ENCODE data around the gene FBRS. TPM values are rescaled to one million over a fixed set of nuclear protein-coding genes. Genes with fewer than 3 reads are reported as not detected.
A peak's percentile ranks its signal among the peaks of the same experiment; 100 is the strongest.

Gene FBRS
- total and polyA plus RNA-seq, 2 of the 13 experiments (the other 11 are each of a cell fraction or from before 2014, with no cell fraction given) = 13.7 to 16.2 TPM

GRCh38 chr16:30652718-30653117, 5.5 kb upstream of the FBRS start (continued):
- no peak for TF ChIP-seq SRY (CRISPR knock-in tag; IDR thresholded peaks at IDR 0.05)
- TF ChIP-seq, protein P1, sequence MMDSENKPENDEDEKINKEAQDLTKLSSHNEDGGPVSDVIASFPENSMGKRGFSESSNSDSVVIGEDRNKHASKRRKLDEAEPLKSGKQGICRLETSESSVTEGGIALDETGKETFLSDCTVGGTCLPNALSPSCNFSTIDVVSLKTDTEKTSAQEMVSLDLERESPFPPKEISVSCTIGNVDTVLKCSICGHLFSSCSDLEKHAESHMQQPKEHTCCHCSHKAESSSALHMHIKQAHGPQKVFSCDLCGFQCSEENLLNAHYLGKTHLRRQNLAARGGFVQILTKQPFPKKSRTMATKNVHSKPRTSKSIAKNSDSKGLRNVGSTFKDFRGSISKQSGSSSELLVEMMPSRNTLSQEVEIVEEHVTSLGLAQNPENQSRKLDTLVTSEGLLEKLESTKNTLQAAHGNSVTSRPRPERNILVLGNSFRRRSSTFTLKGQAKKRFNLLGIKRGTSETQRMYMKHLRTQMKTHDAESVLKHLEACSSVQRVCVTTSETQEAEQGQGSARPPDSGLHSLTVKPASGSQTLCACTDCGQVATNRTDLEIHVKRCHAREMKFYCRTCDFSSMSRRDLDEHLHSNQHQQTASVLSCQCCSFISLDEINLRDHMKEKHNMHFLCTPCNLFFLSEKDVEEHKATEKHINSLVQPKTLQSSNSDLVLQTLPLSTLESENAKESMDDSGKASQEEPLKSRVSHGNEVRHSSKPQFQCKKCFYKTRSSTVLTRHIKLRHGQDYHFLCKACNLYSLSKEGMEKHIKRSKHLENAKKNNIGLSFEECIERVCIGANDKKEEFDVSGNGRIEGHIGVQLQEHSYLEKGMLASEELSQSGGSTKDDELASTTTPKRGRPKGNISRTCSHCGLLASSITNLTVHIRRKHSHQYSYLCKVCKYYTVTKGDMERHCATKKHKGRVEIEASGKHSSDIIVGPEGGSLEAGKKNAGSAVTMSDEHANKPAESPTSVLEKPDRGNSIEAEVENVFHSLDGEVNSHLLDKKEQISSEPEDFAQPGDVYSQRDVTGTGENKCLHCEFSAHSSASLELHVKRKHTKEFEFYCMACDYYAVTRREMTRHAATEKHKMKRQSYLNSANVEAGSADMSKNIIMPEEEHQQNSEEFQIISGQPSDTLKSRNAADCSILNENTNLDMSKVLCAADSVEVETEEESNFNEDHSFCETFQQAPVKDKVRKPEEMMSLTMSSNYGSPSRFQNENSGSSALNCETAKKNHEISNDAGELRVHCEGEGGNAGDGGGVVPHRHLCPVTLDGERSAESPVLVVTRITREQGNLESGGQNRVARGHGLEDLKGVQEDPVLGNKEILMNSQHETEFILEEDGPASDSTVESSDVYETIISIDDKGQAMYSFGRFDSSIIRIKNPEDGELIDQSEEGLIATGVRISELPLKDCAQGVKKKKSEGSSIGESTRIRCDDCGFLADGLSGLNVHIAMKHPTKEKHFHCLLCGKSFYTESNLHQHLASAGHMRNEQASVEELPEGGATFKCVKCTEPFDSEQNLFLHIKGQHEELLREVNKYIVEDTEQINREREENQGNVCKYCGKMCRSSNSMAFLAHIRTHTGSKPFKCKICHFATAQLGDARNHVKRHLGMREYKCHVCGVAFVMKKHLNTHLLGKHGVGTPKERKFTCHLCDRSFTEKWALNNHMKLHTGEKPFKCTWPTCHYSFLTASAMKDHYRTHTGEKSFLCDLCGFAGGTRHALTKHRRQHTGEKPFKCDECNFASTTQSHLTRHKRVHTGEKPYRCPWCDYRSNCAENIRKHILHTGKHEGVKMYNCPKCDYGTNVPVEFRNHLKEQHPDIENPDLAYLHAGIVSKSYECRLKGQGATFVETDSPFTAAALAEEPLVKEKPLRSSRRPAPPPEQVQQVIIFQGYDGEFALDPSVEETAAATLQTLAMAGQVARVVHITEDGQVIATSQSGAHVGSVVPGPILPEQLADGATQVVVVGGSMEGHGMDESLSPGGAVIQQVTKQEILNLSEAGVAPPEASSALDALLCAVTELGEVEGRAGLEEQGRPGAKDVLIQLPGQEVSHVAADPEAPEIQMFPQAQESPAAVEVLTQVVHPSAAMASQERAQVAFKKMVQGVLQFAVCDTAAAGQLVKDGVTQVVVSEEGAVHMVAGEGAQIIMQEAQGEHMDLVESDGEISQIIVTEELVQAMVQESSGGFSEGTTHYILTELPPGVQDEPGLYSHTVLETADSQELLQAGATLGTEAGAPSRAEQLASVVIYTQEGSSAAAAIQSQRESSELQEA (CRISPR knock-in tag; IDR thresholded peaks at IDR 0.05; ENCODE audit: not compliant biosample characterization) = no peak
- peak; percentile 12; the same call in 1 of the 2 replicates for TF ChIP-seq ZNF687 (CRISPR knock-in tag; IDR thresholded peaks at IDR 0.05)
- TF ChIP-seq ZNF235 (CRISPR knock-in tag; IDR thresholded peaks at IDR 0.05; ENCODE audit: borderline replicate concordance) = no peak
- TF ChIP-seq ATF3 (CRISPR knock-in tag; IDR thresholded peaks at IDR 0.05) = no peak
- TF ChIP-seq, protein P2, sequence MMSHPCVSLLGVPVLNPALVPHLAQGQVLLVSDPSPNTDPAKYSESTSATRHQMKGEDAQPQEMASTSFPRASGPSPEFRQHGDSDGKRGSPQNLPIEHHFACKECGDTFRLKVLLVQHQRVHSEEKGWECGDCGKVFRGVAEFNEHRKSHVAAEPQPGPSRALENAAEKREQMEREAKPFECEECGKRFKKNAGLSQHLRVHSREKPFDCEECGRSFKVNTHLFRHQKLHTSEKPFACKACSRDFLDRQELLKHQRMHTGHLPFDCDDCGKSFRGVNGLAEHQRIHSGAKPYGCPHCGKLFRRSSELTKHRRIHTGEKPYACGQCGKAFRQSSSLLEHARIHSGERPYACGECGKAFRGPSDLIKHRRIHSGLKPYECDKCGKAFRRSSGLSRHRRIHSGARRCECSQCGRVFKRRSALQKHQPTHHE (CRISPR knock-in tag; IDR thresholded peaks at IDR 0.05; ENCODE audit: borderline replicate concordance) = no peak
- TF ChIP-seq KDM5B (CRISPR knock-in tag; IDR thresholded peaks at IDR 0.05; ENCODE audit: borderline replicate concordance) = peak; percentile 44; the same call in 1 of the 2 replicates
- TF ChIP-seq ZSCAN5A (CRISPR knock-in tag; IDR thresholded peaks at IDR 0.05; ENCODE audit: borderline replicate concordance) = no peak
- TF ChIP-seq, protein P3, sequence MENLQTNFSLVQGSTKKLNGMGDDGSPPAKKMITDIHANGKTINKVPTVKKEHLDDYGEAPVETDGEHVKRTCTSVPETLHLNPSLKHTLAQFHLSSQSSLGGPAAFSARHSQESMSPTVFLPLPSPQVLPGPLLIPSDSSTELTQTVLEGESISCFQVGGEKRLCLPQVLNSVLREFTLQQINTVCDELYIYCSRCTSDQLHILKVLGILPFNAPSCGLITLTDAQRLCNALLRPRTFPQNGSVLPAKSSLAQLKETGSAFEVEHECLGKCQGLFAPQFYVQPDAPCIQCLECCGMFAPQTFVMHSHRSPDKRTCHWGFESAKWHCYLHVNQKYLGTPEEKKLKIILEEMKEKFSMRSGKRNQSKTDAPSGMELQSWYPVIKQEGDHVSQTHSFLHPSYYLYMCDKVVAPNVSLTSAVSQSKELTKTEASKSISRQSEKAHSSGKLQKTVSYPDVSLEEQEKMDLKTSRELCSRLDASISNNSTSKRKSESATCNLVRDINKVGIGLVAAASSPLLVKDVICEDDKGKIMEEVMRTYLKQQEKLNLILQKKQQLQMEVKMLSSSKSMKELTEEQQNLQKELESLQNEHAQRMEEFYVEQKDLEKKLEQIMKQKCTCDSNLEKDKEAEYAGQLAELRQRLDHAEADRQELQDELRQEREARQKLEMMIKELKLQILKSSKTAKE (CRISPR knock-in tag; IDR thresholded peaks at IDR 0.05; ENCODE audit: borderline replicate concordance) = no peak
- TF ChIP-seq NFIB (CRISPR knock-in tag; IDR thresholded peaks at IDR 0.05; ENCODE audit: borderline replicate concordance) = no peak
